Fibroblast of the aortic adventitia (primary cell): ENCODE results near the gene STOML1. TPM values are rescaled to one million over a fixed set of nuclear protein-coding genes. Genes with fewer than 3 reads are reported as not detected.

Experiments used
- DNase-seq: peaks from one replicate; pipeline ENCODE4 v3.0.0-alpha.2; 2010; ENCODE audit warnings: low read depth
- H3K4me3 ChIP-seq: 2 replicates; pipeline ENCODE4 v1.5.1; 2011; ENCODE audit warnings: low read depth, mild to moderate bottlenecking, control low read depth, low read length, moderate library complexity
- CTCF ChIP-seq: IDR thresholded peaks from 2 replicates; pipeline ENCODE4 v1.5.1; 2011; ENCODE audit warnings: mild to moderate bottlenecking, low read length, control low read depth, inconsistent platforms; ENCODE audit not compliant: insufficient read depth
- total RNA-seq: library from RNA; depleted of rRNA; stranded (reverse); fragments of >200 nt; gene quantifications from 2 replicates; pipeline ENCODE4 v1.2.3, GENCODE V29; 2012; ENCODE audit warnings: low replicate concordance

Gene STOML1
- total RNA-seq, 1 donor: 19.0 TPM

GRCh38 chr15:73992594-73992898, 451 bp upstream of the STOML1 start:
- TF ChIP-seq CTCF: no peak
- DNase-seq: no peak
- H3K4me3 ChIP-seq: peak overlapping the region; percentile 49

- DNase-seq: peak; percentile 93
- no peak for TF ChIP-seq CTCF
- peak overlapping the region; percentile 70 for H3K4me3 ChIP-seq
Measured at GRCh38 chr15:73991260-73991659, 835 bp downstream of the STOML1 start.

- DNase-seq: no peak
- H3K4me3 ChIP-seq: no peak overlapping the region
- no peak for TF ChIP-seq CTCF
Measured at GRCh38 chr15:73990250-73991005, 1.7 kb downstream of the STOML1 start.

GRCh38 chr15:73989001-73989798, 2.9 kb downstream of the STOML1 start:
- H3K4me3 ChIP-seq: no peak overlapping the region
- peak; percentile 79 for DNase-seq
- no peak for TF ChIP-seq CTCF

DNA sequence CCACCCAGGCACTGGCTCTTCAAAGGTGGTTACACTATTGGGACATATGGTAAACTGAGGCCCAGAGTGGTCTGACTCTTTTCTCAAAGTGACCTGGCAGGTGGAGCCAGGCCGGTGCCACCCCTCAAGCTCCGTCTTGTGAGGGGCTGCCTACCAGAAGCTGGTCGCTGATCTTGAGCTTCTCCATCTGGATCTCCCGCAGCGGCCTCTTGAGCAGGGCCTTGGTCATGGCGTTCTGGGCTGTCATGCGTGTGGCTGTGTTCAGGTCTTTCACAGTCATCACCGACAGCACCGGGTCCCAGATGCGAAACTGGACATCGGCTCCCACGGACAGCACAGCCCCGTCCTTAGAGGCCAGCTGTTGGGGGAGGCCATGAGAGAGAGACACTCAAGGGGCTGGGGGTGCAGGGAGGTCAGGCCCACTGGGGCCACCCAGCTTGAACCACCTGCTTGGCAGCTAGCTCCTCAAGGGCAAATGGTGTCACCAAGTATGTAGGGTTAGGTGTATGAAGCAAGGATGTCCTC, 3.6 kb downstream of the STOML1 start:
- no peak for TF ChIP-seq CTCF
- no peak for DNase-seq

GRCh38 chr15:73987681-73988444, 4.2 kb downstream of the STOML1 start:
- TF ChIP-seq CTCF: no peak
- no peak overlapping the region for H3K4me3 ChIP-seq
- DNase-seq: no peak

More for the DNA sequence above, 3.6 kb downstream of the STOML1 start:
- H3K4me3 ChIP-seq: no peak overlapping the region
